GM19193 (cell line): ENCODE measurements around the gene SEMA6D.

Experiments
- POLR2A ChIP-seq: IDR thresholded peaks from 4 replicates; pipeline ENCODE4 v1.6.1; 2011; ENCODE audit not compliant: insufficient read depth, insufficient read length; ENCODE audit errors: extremely low read depth

Gene SEMA6D, protein sequence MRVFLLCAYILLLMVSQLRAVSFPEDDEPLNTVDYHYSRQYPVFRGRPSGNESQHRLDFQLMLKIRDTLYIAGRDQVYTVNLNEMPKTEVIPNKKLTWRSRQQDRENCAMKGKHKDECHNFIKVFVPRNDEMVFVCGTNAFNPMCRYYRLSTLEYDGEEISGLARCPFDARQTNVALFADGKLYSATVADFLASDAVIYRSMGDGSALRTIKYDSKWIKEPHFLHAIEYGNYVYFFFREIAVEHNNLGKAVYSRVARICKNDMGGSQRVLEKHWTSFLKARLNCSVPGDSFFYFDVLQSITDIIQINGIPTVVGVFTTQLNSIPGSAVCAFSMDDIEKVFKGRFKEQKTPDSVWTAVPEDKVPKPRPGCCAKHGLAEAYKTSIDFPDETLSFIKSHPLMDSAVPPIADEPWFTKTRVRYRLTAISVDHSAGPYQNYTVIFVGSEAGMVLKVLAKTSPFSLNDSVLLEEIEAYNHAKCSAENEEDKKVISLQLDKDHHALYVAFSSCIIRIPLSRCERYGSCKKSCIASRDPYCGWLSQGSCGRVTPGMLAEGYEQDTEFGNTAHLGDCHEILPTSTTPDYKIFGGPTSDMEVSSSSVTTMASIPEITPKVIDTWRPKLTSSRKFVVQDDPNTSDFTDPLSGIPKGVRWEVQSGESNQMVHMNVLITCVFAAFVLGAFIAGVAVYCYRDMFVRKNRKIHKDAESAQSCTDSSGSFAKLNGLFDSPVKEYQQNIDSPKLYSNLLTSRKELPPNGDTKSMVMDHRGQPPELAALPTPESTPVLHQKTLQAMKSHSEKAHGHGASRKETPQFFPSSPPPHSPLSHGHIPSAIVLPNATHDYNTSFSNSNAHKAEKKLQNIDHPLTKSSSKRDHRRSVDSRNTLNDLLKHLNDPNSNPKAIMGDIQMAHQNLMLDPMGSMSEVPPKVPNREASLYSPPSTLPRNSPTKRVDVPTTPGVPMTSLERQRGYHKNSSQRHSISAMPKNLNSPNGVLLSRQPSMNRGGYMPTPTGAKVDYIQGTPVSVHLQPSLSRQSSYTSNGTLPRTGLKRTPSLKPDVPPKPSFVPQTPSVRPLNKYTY

DNA sequence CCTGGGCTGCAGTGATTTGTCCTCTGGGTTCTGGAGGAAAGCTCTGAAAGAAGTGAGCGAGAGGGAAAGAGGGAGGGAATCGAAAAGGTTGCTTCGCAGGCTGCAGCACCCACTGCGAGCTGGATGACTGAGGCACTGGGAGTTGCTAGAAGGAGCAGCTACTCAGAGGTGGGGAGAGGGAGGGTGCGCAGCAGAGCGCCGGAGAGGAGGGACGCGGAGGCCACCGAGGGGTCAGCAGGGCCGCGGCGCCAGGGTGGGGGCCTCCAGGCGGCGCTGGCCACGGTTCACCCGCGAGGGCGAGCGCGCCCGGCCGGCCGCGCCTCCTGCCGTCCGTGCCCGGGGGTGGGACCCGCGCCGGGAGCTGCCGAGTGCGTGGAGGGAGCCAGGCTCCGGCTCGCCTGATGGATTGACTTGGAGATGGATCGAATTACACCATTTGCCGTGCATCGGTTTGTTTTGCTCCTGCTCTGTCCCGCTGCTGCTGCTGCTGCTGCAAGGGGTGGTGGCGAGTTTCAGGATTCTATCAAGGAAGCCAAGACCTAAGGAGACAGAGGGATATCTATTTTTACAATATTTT is at the start of gene SEMA6D:
Gene SEMA6D (plus strand): TSS at position 470 of the 577 bp plus-strand sequence. CDS start 42,294 bp downstream, outside the sequence.
- no peak for TF ChIP-seq POLR2A

DNA sequence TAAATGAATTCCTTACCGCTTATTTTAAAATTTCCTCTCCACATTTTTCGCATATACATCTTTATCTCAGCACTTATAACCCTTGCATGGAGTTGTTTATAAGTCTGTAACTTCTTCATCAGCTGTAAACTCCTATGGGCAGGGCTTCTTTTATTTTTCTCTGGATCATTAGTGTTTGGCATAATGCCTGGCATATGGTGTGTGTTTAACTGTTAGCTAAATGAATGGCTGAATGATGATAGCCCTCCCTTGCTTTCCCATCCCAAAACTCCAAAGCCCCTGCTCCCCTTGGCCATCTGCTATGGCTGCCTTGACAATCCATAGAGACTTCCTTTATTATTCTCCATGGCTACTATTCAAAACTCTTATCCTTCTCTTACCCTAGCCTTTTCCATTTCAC is 48.1 kb upstream of the SEMA6D start:
- no peak for TF ChIP-seq POLR2A

DNA sequence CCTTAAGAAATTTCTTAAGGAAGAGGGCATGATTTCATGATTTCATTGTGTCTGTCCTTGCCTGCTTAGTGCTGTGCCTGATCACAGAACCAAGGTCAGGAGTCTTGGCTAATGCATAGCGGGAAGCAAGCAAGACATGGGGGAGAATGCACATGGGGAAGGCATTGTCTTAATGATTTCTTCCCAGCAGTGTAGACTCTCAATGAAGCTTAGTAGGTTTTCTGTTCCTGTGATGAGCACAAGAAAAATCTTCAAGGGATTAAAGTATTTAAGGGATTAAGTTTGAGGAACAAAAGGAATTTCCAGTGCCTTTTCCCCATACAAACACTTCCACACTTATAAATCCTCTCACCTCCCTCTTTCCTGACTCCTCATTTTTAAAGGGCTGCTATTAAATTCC is 46.9 kb upstream of the SEMA6D start:
- TF ChIP-seq POLR2A: no peak

DNA sequence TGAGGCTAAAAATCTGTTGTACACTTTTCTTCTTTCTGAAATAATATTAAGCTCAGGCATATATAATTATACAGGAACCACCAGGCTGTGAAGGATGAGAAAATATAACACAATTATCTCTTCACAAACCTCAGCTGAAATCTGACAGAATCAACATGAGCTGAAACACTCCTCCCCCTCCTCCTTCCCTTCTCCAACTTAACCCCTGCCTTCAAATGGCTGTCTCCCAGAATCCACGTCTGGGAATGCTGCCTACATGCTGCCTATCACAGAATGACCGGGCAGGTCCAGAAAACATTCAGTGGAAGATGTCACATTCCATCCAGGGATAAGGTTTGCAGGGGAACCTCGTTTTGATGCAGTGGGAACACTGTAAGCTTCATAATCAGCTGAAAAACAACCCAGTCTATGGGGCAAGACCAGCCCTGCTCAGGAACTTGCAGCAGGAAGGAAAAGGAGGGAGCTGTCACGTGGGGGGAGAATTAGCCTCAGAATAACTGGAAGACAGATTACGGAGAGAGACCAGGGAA is 44.0 kb upstream of the SEMA6D start:
- TF ChIP-seq POLR2A: no peak

DNA sequence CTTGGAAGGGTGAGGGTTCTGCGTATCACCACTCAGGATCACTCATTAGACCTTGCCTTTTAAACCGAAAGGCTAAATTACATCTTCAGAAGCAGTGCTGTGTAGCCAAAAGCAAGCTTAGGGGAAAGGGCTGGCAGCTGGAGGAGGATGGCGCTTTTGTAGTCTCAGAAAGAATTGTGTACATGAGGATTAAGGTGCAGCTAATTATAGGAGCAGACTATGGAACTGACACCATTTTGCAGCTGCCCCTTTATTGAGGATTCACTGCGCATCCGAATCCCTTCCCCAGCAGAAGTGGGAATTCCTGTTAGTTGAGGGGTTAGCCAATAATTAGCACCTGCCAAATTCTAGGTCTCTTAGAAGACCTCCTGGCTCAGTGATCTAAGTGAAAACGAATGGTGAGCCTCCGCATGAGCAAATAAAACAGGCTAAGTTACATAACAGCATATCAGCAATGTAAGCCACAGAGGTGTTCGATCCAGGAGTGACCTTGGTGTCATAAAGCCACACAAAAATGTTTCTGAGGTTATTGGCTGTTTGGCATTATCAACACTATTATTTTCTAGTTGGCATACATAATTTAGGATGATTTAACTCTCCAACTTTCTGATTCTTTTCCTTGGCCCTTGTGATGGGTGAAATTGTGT is 42.6 kb upstream of the SEMA6D start:
- TF ChIP-seq POLR2A: no peak

DNA sequence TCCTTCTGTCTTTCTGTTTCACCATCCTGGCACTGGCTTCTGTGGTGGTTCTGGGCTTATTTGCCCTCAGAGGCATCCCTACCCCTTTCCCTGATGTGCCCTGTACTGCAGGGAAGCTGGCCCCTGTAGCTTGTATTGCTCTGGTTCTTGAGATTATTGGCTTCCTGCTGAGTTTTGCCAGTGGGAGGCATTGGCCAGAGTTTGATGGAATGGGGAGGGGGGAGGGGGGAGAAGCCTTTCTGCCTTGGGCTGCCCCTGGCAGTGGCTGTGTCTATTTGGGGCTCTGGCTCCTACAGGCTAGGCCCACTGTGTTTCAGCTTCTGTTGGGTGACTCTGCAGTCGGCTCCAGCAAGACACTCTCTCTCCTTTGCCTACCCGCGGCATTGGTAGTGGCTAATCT is 41.6 kb upstream of the SEMA6D start:
- no peak for TF ChIP-seq POLR2A

DNA sequence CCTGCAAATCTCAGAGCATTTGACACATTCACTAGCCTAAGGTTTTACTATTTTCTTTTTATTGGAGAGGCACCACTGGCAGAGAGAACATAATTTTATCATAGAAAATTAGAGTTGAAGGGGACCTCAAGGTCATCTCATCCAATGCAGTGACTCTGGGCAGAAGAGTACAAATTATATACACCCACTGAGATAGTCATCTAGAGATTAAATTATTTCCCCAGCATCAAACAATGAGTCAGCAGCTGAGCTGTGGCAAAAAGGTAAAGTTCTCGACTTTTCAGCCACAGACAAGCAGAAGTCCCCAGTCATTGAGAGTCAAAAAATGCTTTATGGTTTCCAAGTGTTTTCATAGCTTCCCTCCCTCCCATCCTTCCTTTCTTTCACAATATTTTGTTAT is 39.3 kb upstream of the SEMA6D start:
- no peak for TF ChIP-seq POLR2A

DNA sequence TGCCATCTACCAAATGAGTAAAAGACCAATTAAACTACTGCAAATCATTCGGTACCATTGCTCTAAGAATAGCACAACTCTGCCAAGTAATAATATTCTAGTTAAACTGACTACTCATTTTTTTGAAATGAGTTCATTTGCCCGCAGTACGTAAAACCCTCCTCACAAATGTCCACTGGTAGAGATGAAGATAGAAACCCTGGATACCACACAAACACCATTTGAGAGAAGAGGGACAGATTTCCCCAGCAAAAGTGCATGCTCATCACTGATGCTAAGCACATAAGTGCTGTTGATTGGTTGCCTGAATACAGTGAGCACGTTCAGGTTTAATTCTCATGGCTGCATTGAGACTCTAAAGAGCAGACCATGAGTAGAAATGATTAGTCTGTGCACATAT is 34.6 kb upstream of the SEMA6D start:
- TF ChIP-seq POLR2A: no peak

DNA sequence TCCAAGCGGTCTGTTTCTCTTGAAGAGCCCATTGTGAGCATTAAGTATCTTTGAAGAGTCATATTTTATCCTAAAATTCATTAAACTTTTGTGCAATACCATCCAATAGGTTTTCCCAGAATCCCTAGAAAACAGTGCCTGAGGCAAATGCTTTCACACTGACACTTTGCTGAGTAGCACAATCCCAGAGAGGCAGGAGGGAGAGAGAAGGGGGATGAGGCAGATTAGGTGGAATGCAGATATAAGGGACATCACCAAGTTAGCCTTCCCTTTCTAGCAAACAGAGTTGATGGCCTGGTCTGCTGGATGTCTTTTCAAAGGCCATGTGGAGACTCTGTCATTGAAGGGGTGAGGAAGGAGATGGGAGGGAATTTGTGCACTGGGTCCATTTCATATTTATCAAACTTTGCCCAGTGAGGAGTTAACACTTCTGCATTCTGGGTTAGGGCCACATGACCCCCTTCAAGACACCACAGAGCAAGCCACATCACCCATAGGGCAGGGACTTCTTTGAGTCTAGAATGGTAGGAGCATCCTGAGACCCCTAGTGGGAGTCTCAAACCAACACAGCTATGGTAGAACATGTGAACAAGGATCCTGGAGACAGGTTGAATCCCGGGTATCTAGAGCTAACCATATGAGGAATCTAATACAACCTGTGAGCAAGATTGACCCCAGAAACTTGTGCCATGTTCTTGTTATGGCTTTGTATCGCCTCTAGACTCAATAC is 32.0 kb upstream of the SEMA6D start:
- TF ChIP-seq POLR2A: no peak

DNA sequence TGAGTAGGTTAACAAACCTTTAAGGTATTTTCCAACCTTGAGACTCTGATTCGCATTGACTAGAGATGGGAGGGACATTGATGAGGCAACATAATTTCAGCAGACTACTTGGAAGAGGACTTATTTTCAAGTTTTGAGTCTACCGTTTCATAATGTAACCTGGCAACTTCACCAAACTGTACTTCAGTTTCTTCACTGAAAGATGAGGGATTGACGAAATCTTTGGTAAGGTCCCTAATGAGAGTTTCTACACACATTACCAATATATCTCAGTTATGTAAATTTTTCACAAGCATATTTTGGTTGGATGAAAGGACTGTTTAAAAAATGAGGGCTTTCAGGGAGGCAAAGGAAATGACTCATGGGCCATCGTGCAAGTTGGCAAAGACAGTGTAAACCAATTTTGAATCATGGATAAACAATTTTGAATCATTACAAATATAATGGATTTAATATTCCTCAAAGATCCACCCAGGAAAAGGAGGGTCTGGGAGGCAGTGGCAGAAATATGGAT is 28.7 kb upstream of the SEMA6D start:
- TF ChIP-seq POLR2A: no peak

DNA sequence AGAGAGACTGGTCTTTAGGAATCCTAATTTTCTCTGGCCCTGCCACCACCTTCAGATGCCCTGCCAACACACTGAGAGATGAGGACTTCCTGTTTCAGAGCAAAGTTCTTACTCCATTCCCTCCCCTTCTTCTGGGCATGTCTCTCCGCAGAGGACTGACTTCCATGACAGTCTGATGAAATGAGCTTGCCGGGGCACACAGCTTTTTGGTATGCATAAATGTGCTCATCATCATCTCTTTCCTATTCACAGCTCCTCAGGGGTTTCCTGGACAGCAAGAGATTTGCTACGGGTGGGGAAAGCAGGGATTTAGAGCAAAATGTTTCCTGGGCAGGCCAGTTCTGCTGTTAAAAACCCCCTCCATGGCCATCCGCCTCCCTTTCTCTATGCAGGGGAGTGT is 27.6 kb upstream of the SEMA6D start:
- TF ChIP-seq POLR2A: no peak

DNA sequence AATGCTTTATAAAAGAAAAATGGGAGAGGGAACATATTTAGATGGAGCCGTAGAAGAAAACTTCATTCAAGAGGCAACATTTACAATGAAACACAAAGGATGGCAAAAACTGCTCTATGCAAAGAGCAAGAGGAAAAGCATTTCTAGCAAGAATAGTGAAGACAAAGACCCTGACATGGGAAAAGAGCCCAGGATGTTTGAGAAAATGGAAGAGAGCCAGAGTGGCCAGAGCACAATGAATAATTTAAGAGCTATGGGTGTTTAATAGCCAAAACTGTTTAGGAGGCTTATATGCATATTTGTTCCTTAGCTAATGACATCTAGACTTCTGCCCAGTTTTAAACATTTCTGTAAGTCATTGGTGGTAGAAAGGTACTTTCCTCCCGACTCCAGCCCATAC is 25.4 kb upstream of the SEMA6D start:
- TF ChIP-seq POLR2A: no peak

DNA sequence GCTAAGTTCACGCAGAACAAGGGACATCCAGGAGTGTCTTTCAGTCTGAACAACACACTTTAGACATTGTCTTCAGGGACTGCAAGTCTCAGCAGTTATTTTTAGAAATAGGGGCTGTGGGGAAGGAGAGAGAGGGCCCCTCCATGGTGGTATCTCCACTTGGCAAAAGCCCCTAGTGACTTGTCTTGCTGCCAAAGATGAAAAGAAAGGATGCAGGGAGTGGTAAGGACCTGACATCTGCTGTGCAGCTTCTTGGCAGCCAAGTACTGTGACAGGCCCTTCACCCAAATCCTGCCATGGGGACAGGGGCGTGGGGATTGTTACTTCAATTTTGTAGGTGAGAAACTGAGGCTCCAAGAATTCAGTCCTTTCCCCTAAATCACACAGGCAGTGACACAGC is 21.0 kb upstream of the SEMA6D start:
- no peak for TF ChIP-seq POLR2A

DNA sequence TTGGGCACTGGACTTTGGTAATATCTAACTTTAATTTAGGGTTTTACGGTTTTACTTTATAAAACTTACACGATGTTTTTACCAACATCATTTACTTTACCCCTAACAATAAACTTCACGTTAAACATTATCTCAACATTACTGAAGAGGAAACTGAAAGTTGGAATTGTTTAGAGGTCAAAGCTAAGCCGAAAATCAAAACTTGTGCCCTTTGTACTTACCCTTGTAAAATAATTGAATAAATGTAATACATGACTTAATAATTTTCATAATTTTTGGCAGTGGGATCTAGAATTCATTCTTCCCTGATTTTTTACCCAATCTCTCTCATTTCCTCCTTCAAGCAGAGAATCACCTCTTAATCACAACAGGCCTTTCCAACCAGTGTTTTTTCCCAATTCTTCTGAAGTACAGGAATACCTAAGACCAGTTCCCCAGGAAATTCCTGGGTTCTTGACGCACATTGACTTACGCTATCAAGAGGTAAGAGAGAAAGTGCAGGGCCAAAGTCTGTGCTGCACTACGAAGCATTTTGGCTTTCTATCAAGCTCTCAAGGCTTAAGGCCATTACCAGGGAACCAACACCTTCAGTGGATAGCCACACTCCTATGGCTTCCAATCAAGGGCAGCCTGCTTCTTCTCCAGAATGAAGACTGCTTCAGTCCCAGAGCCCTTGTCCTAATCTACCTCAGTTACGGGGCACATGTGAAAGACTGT is 11.9 kb upstream of the SEMA6D start:
- TF ChIP-seq POLR2A: no peak

DNA sequence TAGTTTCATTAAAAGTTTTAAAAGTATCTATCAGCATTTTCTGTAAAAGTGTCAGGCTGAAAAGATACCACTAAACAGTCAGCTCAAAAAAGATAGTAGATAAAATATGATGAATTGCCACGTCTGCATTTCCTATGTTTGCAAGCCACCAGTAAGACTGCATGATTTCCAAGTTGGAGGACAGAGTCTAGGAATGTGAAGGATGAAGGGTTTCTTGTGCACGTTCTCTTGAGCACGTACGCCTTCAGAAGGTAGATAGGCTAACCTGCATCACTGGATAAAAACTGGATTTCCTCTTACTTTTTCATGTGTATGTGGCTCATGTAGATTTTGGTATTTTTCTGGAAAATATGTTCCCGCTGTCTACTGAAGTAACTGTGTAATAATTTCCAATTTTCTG is 9.9 kb upstream of the SEMA6D start:
- TF ChIP-seq POLR2A: no peak
